Measurements from ENCODE around the gene DOC2A. TPM values are rescaled to one million over a fixed set of nuclear protein-coding genes. Genes with fewer than 3 reads are reported as not detected.
A peak's percentile ranks its signal among the peaks of the same experiment; 100 is the strongest.

The DOC2A gene
- total and polyA plus RNA-seq, 7 experiments from 2014 or later = 0.18 to 0.54 (median 0.46) TPM; not detected in 4

GRCh38 chr16:29974291-29975133 is 36.3 kb downstream of the DOC2A start:
- H3K4me3 Mint-ChIP-seq = peak overlapping the region; percentile 80 to 97 (median 94)
- peaks cover 20 to 39% (median 37%) of the 10 kb centered on the region in 7 donors for H3K4me1 Mint-ChIP-seq
- ATAC-seq (no peak), DNase-seq (peak in 3 of 9 donors; percentile 14 to 44 (median 27))
- peak overlapping the region; percentile 98 for H3K4me3 ChIP-seq (ENCODE audit: low read length)
- H3K36me3 ChIP-seq (ENCODE audit: control insufficient read depth in 2 of 3, insufficient read depth in 3 of 3, low read length in 3 of 3) = peaks cover 0 to 27% (median 2%) of the 10 kb centered on the region in 3 experiments
- CTCF ChIA-PET = interaction anchor here (1.8 kb wide), 1 partner anchor 19 kb away, joined by 4 read pairs; no protein-coding TSS in a partner anchor
- H3K9me3 Mint-ChIP-seq = peaks cover 0 to 2% (median 0%) of the 10 kb centered on the region in 11 donors
- peak overlapping the region; percentile 78 for H3K27ac ChIP-seq (ENCODE audit: low read depth, low read length)
- peak overlapping the region; percentile 77 to 92 (median 86) for H3K27ac Mint-ChIP-seq
- no peaks in the 10 kb centered on the region for H3K27me3 Mint-ChIP-seq
- H3K36me3 Mint-ChIP-seq = peaks cover 2 to 20% (median 8%) of the 10 kb centered on the region in 5 donors
- peaks cover 20 to 23% of the 10 kb centered on the region in 2 donors for H3K4me1 ChIP-seq (ENCODE audit: control insufficient read depth in 2 of 2, insufficient read depth in 2 of 2, low read length in 2 of 2)
- intact Hi-C loops (cut with micrococcal nuclease) = loop anchor here (5.0 to 10.0 kb wide), 2 partner anchors 167 to 430 kb away; partner anchors contain the start of genes MAZ (in 1 of the 2) and ZNF771 (in 1 of the 2)
- no peaks in the 10 kb centered on the region for H3K27me3 ChIP-seq (ENCODE audit: control insufficient read depth in 2 of 2, insufficient read depth in 2 of 2, low read length in 2 of 2)
- POLR2A ChIA-PET = interaction anchor here (0.8 to 6.4 kb wide), 11 partner anchors 8 to 184 kb away, joined by 3 to 79 read pairs (median 9); partner anchors contain the start of genes HIRIP3, INO80E, KCTD13 and KIF22
- H3K9me3 ChIP-seq (ENCODE audit: control insufficient read depth in 2 of 3, low read length in 3 of 3) = no peaks in the 10 kb centered on the region

- Histone ChIP-seq H3K27ac (ENCODE audit: low read depth, low read length) (peak within 1 kb of the TSS; percentile 78), H3K4me1 (ENCODE audit: control insufficient read depth in 2 of 2, insufficient read depth in 2 of 2, low read length in 2 of 2) (peaks cover 20 to 23% of the 10 kb centered on the region in 2 donors), H3K27me3 (ENCODE audit: control insufficient read depth in 2 of 2, insufficient read depth in 2 of 2, low read length in 2 of 2) (no peaks in the 10 kb centered on the region), H3K4me3 (ENCODE audit: low read length) (peak within 1 kb of the TSS; percentile 98), H3K9me3 (ENCODE audit: control insufficient read depth in 2 of 3, low read length in 3 of 3) (no peaks in the 10 kb centered on the region), H3K36me3 (ENCODE audit: control insufficient read depth in 2 of 3, insufficient read depth in 3 of 3, low read length in 3 of 3) (peaks cover 0 to 22% (median 0%) of the 10 kb centered on the region in 3 experiments)
- peaks cover 23 to 39% (median 37%) of the 10 kb centered on the region in 7 donors for H3K4me1 Mint-ChIP-seq
- intact Hi-C loops (cut with micrococcal nuclease) = loop anchor here (1.0 to 10.0 kb wide), 9 partner anchors 11 to 431 kb away; partner anchors contain the start of genes CDIPT (in 2 of the 2), INO80E (in 2 of the 2), KCTD13 (in 2 of the 2) and ASPHD1 (in 1 of the 2)
- ChIA-PET POLR2A (interaction anchor here (0.6 to 6.4 kb wide), 22 partner anchors 9 to 990 kb away, joined by 3 to 79 read pairs (median 4); partner anchors contain the start of genes ALDOA, CDIPT, HIRIP3 and INO80E), CTCF (interaction anchor here (0.7 to 1.8 kb wide), 5 partner anchors 13 to 99 kb away, joined by 3 to 8 read pairs (median 4); partner anchors contain the start of gene KCTD13)
- peak within 1 kb of the TSS; percentile 77 to 93 (median 91) for H3K27ac Mint-ChIP-seq
- peaks cover 3 to 20% (median 8%) of the 10 kb centered on the region in 5 donors for H3K36me3 Mint-ChIP-seq
- peak; percentile 83 to 98 (median 89) for DNase-seq
- H3K9me3 Mint-ChIP-seq = peaks cover 0 to 2% (median 0%) of the 10 kb centered on the region in 11 donors
- ATAC-seq = peak; percentile 97
- no peaks in the 10 kb centered on the region for H3K27me3 Mint-ChIP-seq
- peak within 1 kb of the TSS; percentile 80 to 97 (median 94) for H3K4me3 Mint-ChIP-seq
These were observed 37.2 kb downstream of the DOC2A start, which contains the start of gene TAOK2 for GRCh38 chr16:29973384-29974246. TSS of gene TAOK2 (plus strand) at chr16:29973868. CDS start at chr16:29977773, 3,905 bp downstream.

- Histone ChIP-seq H3K36me3 (ENCODE audit: control insufficient read depth in 2 of 3, insufficient read depth in 3 of 3, low read length in 3 of 3) (peaks cover 0 to 22% (median 0%) of the 10 kb centered on the region in 3 experiments), H3K27me3 (ENCODE audit: control insufficient read depth in 2 of 2, insufficient read depth in 2 of 2, low read length in 2 of 2) (no peaks in the 10 kb centered on the region), H3K4me1 (ENCODE audit: control insufficient read depth in 2 of 2, insufficient read depth in 2 of 2, low read length in 2 of 2) (peaks cover 20 to 23% of the 10 kb centered on the region in 2 donors), H3K4me3 (ENCODE audit: low read length) (peak overlapping the region; percentile 98), H3K9me3 (ENCODE audit: control insufficient read depth in 2 of 3, low read length in 3 of 3) (no peaks in the 10 kb centered on the region), H3K27ac (ENCODE audit: low read depth, low read length) (peak overlapping the region; percentile 78)
- intact Hi-C loops (cut with micrococcal nuclease) = loop anchor here (1.0 to 10.0 kb wide), 9 partner anchors 11 to 432 kb away; partner anchors contain the start of genes CDIPT (in 2 of the 2), INO80E (in 2 of the 2), KCTD13 (in 2 of the 2) and ASPHD1 (in 1 of the 2)
- POLR2A ChIA-PET = interaction anchor here (0.6 to 6.4 kb wide), 21 partner anchors 11 to 990 kb away, joined by 3 to 79 read pairs (median 5); partner anchors contain the start of genes ALDOA, CDIPT, HIRIP3 and INO80E
- CTCF ChIA-PET = interaction anchor here (0.6 to 1.8 kb wide), 7 partner anchors 13 to 1432 kb away, joined by 3 to 8 read pairs (median 3); partner anchors contain the start of gene KCTD13
- Mint-ChIP-seq H3K9me3 (peaks cover 0 to 2% (median 0%) of the 10 kb centered on the region in 11 donors), H3K4me3 (peak overlapping the region; percentile 80 to 97 (median 94)), H3K27me3 (no peaks in the 10 kb centered on the region), H3K36me3 (peaks cover 8 to 23% (median 14%) of the 10 kb centered on the region in 5 donors), H3K4me1 (peaks cover 23 to 43% (median 37%) of the 10 kb centered on the region in 7 donors), H3K27ac (peak overlapping the region; percentile 64 to 93 (median 91))
- DNase-seq = no peak
- no peak for ATAC-seq
These were observed 37.8 kb downstream of the DOC2A start for GRCh38 chr16:29972992-29973383.

GRCh38 chr16:29972500-29972899 is 38.3 kb downstream of the DOC2A start:
- no peak overlapping the region for H3K4me3 ChIP-seq (ENCODE audit: low read length)
- DNase-seq (no peak), ATAC-seq (no peak)
- peaks cover 23 to 43% (median 34%) of the 10 kb centered on the region in 7 donors for H3K4me1 Mint-ChIP-seq
- intact Hi-C loops (cut with micrococcal nuclease) = loop anchor here (5.0 to 10.0 kb wide), 2 partner anchors 165 to 432 kb away; partner anchors contain the start of genes MAZ (in 1 of the 2) and ZNF771 (in 1 of the 2)
- no peaks in the 10 kb centered on the region for H3K27me3 ChIP-seq (ENCODE audit: control insufficient read depth in 2 of 2, insufficient read depth in 2 of 2, low read length in 2 of 2)
- ChIA-PET CTCF (interaction anchor here (0.6 to 1.8 kb wide), 7 partner anchors 12 to 1432 kb away, joined by 3 to 8 read pairs (median 3); partner anchors contain the start of gene KCTD13), POLR2A (interaction anchor here (0.6 to 6.4 kb wide), 18 partner anchors 10 to 437 kb away, joined by 3 to 79 read pairs (median 4); partner anchors contain the start of genes ALDOA, KCTD13, PPP4C and TMEM219)
- peaks cover 20 to 23% of the 10 kb centered on the region in 2 donors for H3K4me1 ChIP-seq (ENCODE audit: control insufficient read depth in 2 of 2, insufficient read depth in 2 of 2, low read length in 2 of 2)
- H3K9me3 ChIP-seq (ENCODE audit: control insufficient read depth in 2 of 3, low read length in 3 of 3) = no peaks in the 10 kb centered on the region
- H3K27ac Mint-ChIP-seq = peak overlapping the region; percentile 64 to 93 (median 91)
- no peaks in the 10 kb centered on the region for H3K27me3 Mint-ChIP-seq
- H3K36me3 ChIP-seq (ENCODE audit: control insufficient read depth in 2 of 3, insufficient read depth in 3 of 3, low read length in 3 of 3) = peaks cover 0 to 20% (median 0%) of the 10 kb centered on the region in 3 experiments
- peak overlapping the region; percentile 40 to 97 (median 94) for H3K4me3 Mint-ChIP-seq
- peaks cover 0 to 2% (median 0%) of the 10 kb centered on the region in 11 donors for H3K9me3 Mint-ChIP-seq
- peak overlapping the region; percentile 78 for H3K27ac ChIP-seq (ENCODE audit: low read depth, low read length)
- H3K36me3 Mint-ChIP-seq = peaks cover 8 to 23% (median 14%) of the 10 kb centered on the region in 5 donors

GRCh38 chr16:29971304-29971703 is 39.5 kb downstream of the DOC2A start:
- Histone ChIP-seq H3K27me3 (ENCODE audit: control insufficient read depth in 2 of 2, insufficient read depth in 2 of 2, low read length in 2 of 2) (no peaks in the 10 kb centered on the region), H3K9me3 (ENCODE audit: control insufficient read depth in 2 of 3, low read length in 3 of 3) (no peaks in the 10 kb centered on the region), H3K36me3 (ENCODE audit: control insufficient read depth in 2 of 3, insufficient read depth in 3 of 3, low read length in 3 of 3) (peaks cover 0 to 18% (median 0%) of the 10 kb centered on the region in 3 experiments), H3K27ac (ENCODE audit: low read depth, low read length) (no peak overlapping the region), H3K4me3 (ENCODE audit: low read length) (no peak overlapping the region), H3K4me1 (ENCODE audit: control insufficient read depth in 2 of 2, insufficient read depth in 2 of 2, low read length in 2 of 2) (peaks cover 16 to 21% of the 10 kb centered on the region in 2 donors)
- intact Hi-C loops (cut with micrococcal nuclease) = loop anchor here (5.0 to 10.0 kb wide), 2 partner anchors 164 to 433 kb away; partner anchors contain the start of genes MAZ (in 1 of the 2) and ZNF771 (in 1 of the 2)
- no peak for DNase-seq
- Mint-ChIP-seq H3K36me3 (peaks cover 8 to 23% (median 14%) of the 10 kb centered on the region in 5 donors), H3K27me3 (no peaks in the 10 kb centered on the region), H3K27ac (peak overlapping the region in 2 of 9 donors; percentile 38 to 57), H3K4me3 (no peak overlapping the region), H3K4me1 (peaks cover 23 to 33% (median 25%) of the 10 kb centered on the region in 7 donors), H3K9me3 (peaks cover 0 to 2% (median 0%) of the 10 kb centered on the region in 11 donors)
- POLR2A ChIA-PET = interaction anchor here (0.6 to 6.4 kb wide), 4 partner anchors 9 to 145 kb away, joined by 3 to 79 read pairs (median 16); partner anchors contain the start of genes KCTD13 and TMEM219
- CTCF ChIA-PET = interaction anchor here (0.7 kb wide), 1 partner anchor 779 kb away, joined by 3 read pairs; no protein-coding TSS in a partner anchor
- ATAC-seq = no peak

All from naive thymus-derived CD4-positive, alpha-beta T cell (primary cell).